GM18502 (cell line): ENCODE data around the gene TEF.

Source experiments
- ATAC-seq: cut with Tn5 transposase; IDR thresholded peaks from one replicate; pipeline ENCODE4 v1.9.1; 2021; ENCODE audit warnings: mild to moderate bottlenecking; ENCODE audit not compliant: unreplicated experiment, poor library complexity

The TEF gene

DNA sequence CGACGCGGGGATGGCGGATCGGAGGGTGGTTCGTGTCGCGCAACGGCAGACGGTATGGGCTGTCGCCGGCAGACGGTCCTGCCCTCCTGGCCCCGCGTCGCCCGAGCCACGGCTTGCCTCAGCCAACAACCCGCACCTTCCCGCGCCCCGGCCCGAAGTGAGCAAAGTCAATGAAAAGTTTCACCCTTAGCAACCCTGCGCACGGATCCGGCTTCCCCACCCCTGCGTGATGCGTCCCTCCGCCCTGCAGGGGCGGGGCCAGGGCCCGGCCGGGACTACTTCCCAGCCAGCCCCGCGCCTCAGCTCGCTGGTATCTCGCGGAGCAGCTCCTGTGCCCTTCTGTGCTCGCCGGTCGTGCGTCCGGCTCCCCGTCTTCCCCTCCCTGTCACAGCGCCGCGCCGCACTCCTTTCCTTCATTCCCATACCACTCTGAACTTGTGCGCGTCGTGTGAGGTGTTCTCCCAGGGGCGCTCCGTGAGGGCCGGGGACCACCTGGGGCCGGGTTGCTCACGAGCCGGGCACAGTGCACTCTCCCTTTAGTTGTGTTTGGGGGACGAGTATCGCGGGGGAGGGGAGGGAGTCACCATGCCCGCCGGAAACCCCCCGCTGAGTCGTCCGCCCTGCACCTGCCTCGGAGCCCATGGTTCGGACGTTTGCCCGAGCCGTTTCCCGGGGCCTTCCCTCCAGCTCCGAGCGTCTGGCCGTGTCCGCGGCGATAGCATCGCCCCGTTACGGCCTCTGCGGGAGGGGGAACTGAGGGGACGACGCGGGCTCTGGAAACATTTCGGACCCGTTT lies 65.1 kb downstream of the TEF start, which contains the start of gene TOB2:
TOB2 (minus strand) TSS at position 163 of the 796 bp plus-strand sequence. CDS start 9,456 bp downstream, outside the sequence.
- ATAC-seq: peak; percentile 42

DNA sequence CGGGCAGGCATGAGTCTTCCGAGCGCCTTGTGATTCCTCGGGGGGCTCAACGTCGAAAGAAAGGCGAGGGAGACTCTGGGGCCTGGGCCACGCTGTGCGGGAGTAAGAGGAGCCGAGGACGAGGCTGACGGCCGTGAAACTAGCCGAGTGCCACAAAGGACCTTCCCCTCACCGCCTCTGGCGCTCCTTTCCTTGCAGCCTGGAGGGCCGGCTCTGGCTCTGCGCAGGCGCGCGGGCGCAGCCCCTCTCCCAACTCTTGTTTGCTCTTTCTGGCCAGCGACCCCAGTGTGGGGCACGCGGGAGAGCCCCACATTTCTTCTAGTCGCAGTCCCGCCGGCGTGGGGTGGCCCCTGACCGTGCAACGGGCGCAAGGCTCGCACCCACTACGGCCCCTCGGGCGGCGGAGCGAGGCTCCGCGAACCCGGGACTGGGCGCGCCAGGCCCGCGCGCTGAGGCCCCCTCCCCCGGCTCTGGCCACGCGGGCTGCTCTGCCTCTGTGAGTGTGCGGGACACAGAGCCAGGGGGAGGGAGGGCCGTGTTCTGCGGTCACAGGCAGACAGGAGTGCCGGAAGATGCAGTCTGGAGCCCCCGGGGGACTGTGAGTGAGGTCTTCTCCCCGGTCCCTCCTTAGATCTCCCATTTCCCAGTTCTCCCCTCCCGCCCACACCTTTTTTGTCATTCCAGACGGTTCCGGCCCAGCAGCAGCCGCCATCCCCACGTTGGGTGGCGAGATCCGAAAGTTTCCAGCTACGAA lies 65.9 kb downstream of the TEF start:
- ATAC-seq: no peak

DNA sequence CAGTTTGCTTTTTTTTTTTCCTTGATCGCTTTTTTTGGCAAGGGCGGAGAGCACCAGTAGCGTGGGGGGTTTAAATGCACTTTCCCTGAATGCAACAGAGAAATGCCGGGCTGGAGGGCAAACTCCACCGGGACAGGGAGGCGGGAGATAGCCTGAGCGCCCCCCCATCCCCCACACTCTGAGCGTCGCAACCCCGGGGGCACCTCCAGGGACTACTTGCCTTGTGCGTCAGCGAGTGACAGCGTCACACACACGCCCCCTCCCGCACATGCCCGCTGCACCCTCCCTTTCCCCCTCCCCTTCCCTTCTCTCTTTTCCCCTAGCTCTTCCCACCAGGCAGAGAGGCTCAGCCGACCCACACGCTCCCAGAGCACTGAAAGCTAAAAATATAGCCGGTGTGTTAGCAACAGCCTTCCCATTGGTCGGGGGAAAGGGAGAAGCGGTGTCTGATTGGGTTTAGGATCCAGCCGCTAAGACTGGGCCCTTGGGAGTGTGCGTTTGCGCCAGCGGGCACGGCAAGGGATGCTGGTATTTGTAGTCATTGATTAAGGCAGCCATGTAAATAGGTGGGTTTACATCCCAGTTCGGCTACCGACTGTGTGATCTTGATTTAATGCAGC lies 66.6 kb downstream of the TEF start:
- ATAC-seq: peak; percentile 54
